ENCODE data around the gene PNMA8B.

DNA sequence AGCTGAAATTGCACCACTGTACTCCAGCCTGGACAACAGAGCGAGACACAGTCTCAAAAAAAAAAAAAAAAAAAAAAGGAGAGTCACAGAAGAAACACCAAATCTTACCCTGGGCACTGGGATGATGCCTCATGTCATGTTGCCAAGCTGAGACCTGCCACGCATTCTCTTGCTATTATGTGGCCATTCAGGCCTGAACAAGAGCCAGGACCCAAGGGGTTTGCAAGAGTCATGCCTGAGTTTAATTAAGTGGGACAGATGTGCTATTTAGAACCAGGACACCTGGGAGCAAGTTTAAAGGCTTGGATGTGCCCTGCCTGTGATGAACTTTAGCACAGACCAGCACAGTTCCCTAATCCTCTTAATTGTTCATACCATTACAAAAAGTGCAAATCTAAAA, 34.1 kb downstream of the PNMA8B start:
- TF ChIP-seq POLR2A (IDR thresholded peaks at IDR 0.05; ENCODE audit: low read length) (no peak), GATA1 (IDR thresholded peaks at IDR 0.05; ENCODE audit: low read depth, low read length) (no peak)
